Measurements from ENCODE around the gene MADCAM1. TPM values are rescaled to one million over a fixed set of nuclear protein-coding genes. Genes with fewer than 3 reads are reported as not detected.
A peak's percentile ranks its signal among the peaks of the same experiment; 100 is the strongest.

MADCAM1 gene
- total and polyA plus RNA-seq, 10 of the 15 experiments (the other 5 are each of a cell fraction or from before 2014, with no cell fraction given), result 0.06 to 0.32 (median 0.31) TPM; not detected in 5

DNA sequence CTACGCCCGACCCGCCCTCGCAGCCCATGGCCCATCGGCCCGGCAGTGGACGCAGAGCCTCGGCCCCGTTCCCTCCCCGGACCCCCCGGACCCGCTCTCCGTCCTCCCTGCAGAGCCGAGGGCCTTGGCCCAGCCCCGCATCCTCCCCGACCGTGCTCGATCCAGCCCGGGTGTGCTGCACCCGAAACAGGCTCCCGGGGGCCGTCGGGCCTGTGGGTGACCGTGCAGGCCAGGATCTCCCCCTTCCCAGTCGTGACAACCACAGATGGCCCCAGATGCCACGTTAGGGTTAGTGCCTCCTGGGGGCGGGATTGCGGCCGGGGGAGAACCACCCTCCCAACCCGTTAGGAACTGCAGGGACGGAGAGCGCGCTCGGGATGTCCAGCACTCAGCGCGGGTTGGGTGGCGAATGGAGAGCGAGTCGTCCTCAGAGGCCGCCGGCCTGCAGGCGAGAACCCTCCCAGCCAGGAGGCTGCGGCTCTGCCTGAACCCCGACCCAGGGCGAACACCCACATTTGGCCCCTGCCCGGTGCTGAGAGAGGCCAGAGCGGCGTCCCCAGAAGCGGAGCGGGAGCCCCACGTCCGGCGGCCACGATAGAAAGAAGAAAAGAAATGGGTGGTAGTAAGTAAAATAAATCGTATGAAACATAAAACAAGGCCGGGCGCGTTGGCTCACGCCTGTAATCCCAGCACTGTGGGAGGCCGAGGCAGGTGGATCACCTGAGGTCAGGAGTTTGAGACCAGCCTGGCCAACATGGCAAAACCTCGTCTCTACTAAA, 6.7 kb upstream of the MADCAM1 start:
- in situ Hi-C loops (cut with MboI), result no loop called here
- WGBS (ENCODE audit: insufficient coverage, insufficient replicate concordance, low lambda C conversion rate, missing lambda C conversion rate), result 50% methylated on average over 50 of the region's 61 CpGs
- ATAC-seq, result peak; percentile 42

More for the DNA sequence above, 6.7 kb upstream of the MADCAM1 start:
- H3K4me1 ChIP-seq (ENCODE audit: control insufficient read depth, insufficient read depth, low read length), result no peaks in the 10 kb centered on the region; the same call in 1 of the 2 replicates
- peak overlapping the region; percentile 62 for H2AFZ ChIP-seq (ENCODE audit: control insufficient read depth, low read depth, low read length)
- H3K36me3 ChIP-seq (ENCODE audit: control insufficient read depth in 2 of 2, insufficient read depth in 2 of 2, low read length in 1 of 2), result no peaks in the 10 kb centered on the region
- intact Hi-C loops (cut with micrococcal nuclease; ENCODE audit: unreplicated experiment), result no loop called here
- no peaks in the 10 kb centered on the region for H3K79me2 ChIP-seq (ENCODE audit: control insufficient read depth, insufficient read depth, low read length)
- H3K4me2 ChIP-seq (ENCODE audit: control insufficient read depth, insufficient read depth), result peak overlapping the region; percentile 92
- peak overlapping the region; percentile 92 for H3K4me3 ChIP-seq
- TF ChIP-seq, protein P1, sequence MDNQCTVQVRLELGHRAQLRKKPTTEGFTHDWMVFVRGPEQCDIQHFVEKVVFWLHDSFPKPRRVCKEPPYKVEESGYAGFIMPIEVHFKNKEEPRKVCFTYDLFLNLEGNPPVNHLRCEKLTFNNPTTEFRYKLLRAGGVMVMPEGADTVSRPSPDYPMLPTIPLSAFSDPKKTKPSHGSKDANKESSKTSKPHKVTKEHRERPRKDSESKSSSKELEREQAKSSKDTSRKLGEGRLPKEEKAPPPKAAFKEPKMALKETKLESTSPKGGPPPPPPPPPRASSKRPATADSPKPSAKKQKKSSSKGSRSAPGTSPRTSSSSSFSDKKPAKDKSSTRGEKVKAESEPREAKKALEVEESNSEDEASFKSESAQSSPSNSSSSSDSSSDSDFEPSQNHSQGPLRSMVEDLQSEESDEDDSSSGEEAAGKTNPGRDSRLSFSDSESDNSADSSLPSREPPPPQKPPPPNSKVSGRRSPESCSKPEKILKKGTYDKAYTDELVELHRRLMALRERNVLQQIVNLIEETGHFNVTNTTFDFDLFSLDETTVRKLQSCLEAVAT (IDR thresholded peaks at IDR 0.05), result 0 out of 2 replicates have a peak, but pooled peaks have one; percentile 30
- TF ChIP-seq, protein P2, sequence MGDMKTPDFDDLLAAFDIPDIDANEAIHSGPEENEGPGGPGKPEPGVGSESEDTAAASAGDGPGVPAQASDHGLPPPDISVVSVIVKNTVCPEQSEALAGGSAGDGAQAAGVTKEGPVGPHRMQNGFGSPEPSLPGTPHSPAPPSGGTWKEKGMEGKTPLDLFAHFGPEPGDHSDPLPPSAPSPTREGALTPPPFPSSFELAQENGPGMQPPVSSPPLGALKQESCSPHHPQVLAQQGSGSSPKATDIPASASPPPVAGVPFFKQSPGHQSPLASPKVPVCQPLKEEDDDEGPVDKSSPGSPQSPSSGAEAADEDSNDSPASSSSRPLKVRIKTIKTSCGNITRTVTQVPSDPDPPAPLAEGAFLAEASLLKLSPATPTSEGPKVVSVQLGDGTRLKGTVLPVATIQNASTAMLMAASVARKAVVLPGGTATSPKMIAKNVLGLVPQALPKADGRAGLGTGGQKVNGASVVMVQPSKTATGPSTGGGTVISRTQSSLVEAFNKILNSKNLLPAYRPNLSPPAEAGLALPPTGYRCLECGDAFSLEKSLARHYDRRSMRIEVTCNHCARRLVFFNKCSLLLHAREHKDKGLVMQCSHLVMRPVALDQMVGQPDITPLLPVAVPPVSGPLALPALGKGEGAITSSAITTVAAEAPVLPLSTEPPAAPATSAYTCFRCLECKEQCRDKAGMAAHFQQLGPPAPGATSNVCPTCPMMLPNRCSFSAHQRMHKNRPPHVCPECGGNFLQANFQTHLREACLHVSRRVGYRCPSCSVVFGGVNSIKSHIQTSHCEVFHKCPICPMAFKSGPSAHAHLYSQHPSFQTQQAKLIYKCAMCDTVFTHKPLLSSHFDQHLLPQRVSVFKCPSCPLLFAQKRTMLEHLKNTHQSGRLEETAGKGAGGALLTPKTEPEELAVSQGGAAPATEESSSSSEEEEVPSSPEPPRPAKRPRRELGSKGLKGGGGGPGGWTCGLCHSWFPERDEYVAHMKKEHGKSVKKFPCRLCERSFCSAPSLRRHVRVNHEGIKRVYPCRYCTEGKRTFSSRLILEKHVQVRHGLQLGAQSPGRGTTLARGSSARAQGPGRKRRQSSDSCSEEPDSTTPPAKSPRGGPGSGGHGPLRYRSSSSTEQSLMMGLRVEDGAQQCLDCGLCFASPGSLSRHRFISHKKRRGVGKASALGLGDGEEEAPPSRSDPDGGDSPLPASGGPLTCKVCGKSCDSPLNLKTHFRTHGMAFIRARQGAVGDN (IDR thresholded peaks at IDR 0.05), result no peak
- H3K27me3 ChIP-seq (replicated peaks in 1 of 2; ENCODE audit: control insufficient read depth in 2 of 2, insufficient read depth in 2 of 2, low read length in 1 of 2), result no peaks in the 10 kb centered on the region
- H3K9ac ChIP-seq (ENCODE audit: control insufficient read depth, insufficient read depth, low read length), result peak overlapping the region; percentile 54; the same call in 1 of the 2 replicates
- H3K9me3 ChIP-seq (replicated peaks; ENCODE audit: control insufficient read depth, insufficient read depth, low read length), result no peaks in the 10 kb centered on the region; the same call in 2 of the 3 replicates
- no peaks in the 10 kb centered on the region for H4K20me1 ChIP-seq (ENCODE audit: control insufficient read depth, insufficient read depth)
- no TSS peak for BruUV-seq (replicated peaks)
- POLR2A ChIA-PET, result interaction anchor here (0.9 to 2.2 kb wide), 3 partner anchors 17 to 42 kb away, joined by 3 to 14 read pairs (median 3); partner anchors contain the start of genes CDC34 and TPGS1
- DNase-seq (ENCODE audit: low read depth, low spot score) (no peak), FAIRE-seq (no peak)
- SMC1A ChIA-PET (ENCODE audit: uncharacterized antibody, unreplicated experiment), result interaction anchor here (1.5 to 1.7 kb wide), 2 partner anchors 17 kb away, joined by 3 to 4 read pairs; no protein-coding TSS in a partner anchor
- CTCF ChIA-PET, result interaction anchor here (0.6 to 1.7 kb wide), 6 partner anchors 17 to 242 kb away, joined by 3 to 8 read pairs (median 4); no protein-coding TSS in a partner anchor
- RAD21 ChIA-PET (ENCODE audit: unreplicated experiment), result interaction anchor here (0.8 to 1.3 kb wide), 2 partner anchors 17 kb away, joined by 5 to 8 read pairs; no protein-coding TSS in a partner anchor
- peak overlapping the region; percentile 33; the same call in 1 of the 2 replicates for H3K27ac ChIP-seq (ENCODE audit: control insufficient read depth, insufficient read depth)
